ENCODE data around the gene KLHL14. TPM values are rescaled to one million over a fixed set of nuclear protein-coding genes. Genes with fewer than 3 reads are reported as not detected.
"Not testable (repeated sequence)": the region's sequence is repeated elsewhere in the genome, so short reads cannot be mapped to it uniquely, and the experiment has no call there.

Gene KLHL14
- total and polyA plus RNA-seq, 5 donors from 2014 or later: 0.20 TPM; not detected in 4

DNA sequence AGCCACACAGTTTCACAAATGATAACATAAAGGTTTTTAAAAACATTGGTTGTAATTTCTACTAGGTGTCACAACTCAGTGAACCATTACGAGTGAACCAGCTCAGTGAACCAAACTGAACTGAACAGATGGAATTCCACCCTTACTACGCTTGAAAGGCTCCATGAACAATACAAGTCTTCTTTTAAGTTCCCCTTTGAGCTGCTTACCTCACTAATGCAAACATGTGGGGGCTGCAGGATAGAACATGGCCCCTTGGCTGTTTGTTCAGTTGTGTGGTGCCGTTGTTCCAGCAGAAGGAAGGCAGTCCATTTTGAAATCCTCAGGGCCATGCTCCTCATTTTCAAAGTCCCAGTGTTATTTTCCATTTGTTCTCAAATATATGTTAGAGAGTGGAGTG is 30.7 kb upstream of the KLHL14 start:
- Mint-ChIP-seq H3K27ac (no peak overlapping the region), H3K27me3 (no peaks in the 10 kb centered on the region), H3K36me3 (no peaks in the 10 kb centered on the region), H3K4me1 (no peaks in the 10 kb centered on the region), H3K4me3 (no peak overlapping the region), H3K9me3 (peaks cover 0 to 18% (median 6%) of the 10 kb centered on the region in 7 donors)
- Histone ChIP-seq H3K4me1 (ENCODE audit: control insufficient read depth, insufficient read depth, low read length, poor library complexity, severe bottlenecking) (no peaks in the 10 kb centered on the region), H3K36me3 (ENCODE audit: control insufficient read depth, insufficient read depth, low read length) (no peaks in the 10 kb centered on the region), H3K9me3 (ENCODE audit: control insufficient read depth in 2 of 2, low read length in 2 of 2) (no peaks in the 10 kb centered on the region), H3K27me3 (ENCODE audit: control insufficient read depth, insufficient read depth, low read length) (no peaks in the 10 kb centered on the region), H3K4me3 (ENCODE audit: low read depth, low read length) (no peak overlapping the region), H3K27ac (ENCODE audit: insufficient read depth, low read length, poor library complexity, severe bottlenecking) (no peak overlapping the region)
- ATAC-seq (ENCODE audit: low read depth in 2 of 2) (no peak), DNase-seq (no peak)

DNA sequence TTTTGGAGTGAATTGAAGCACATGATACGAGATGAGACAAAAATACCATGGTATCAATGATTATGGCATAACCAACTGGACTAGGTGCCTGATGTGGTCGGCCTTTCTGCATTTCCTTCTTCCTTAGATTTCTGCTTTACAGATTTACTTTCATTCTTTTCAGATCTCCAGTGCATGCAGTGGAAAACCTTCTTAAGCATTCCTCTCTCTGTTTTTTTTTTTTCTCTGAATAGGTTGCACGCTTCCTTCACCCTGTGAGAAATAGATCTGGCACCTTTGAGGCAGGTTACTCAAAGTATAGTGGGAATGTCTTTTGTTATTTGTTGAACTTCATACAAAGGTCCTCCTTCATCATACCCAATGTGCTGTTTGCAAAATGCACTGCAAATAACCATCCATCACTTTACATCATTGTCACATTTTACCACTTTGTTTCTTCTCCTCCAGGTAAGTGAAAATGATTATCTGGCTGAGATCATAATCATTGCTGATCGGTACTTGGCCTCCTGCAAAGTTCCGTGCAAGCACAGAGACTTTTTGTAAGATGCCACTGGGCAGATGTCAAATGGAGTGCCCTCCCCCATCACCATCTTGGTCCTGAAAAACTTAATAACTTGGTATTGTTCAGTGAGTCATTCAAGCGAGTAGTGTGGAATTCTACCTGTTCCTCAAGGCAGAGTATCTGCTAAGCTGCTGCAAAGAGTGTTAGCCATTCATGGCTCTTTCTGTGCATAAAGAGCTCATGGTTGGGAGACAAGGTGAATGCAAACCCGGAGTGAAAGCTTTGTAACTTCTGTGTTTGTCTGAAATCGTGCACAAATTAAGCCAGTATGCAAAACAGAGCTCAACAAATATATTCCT is 30.0 kb upstream of the KLHL14 start:
- DNase-seq: no peak
- Histone ChIP-seq H3K36me3 (ENCODE audit: control insufficient read depth, insufficient read depth, low read length) (no peaks in the 10 kb centered on the region), H3K4me3 (ENCODE audit: low read depth, low read length) (no peak overlapping the region), H3K27me3 (ENCODE audit: control insufficient read depth, insufficient read depth, low read length) (no peaks in the 10 kb centered on the region), H3K27ac (ENCODE audit: insufficient read depth, low read length, poor library complexity, severe bottlenecking) (no peak overlapping the region), H3K9me3 (ENCODE audit: control insufficient read depth in 2 of 2, low read length in 2 of 2) (no peaks in the 10 kb centered on the region), H3K4me1 (ENCODE audit: control insufficient read depth, insufficient read depth, low read length, poor library complexity, severe bottlenecking) (no peaks in the 10 kb centered on the region)
- no peak overlapping the region for H3K27ac Mint-ChIP-seq
- ATAC-seq (ENCODE audit: low read depth in 2 of 2): no peak
- no peaks in the 10 kb centered on the region for H3K36me3 Mint-ChIP-seq
- no peaks in the 10 kb centered on the region for H3K27me3 Mint-ChIP-seq
- H3K9me3 Mint-ChIP-seq: peaks cover 0 to 18% (median 7%) of the 10 kb centered on the region in 7 donors
- no peaks in the 10 kb centered on the region for H3K4me1 Mint-ChIP-seq
- H3K4me3 Mint-ChIP-seq: no peak overlapping the region

DNA sequence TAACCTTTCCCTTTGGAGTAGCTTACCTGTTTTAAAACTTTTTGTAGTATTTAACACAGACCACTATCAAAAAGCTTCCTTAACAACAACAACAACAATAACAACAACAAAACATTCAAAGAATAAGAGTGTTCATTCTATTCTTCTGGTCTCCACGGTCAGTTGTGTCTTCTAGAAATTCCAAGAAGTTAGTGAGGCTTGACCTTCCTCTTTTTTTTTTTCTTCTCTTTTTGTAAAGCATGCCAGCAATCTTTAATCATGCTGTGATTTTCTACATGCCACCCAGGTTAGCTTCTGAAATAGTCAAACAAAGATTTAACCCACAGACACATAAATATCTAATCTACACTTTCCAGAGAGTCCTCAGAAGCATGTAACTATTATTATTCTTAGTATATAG is 28.4 kb upstream of the KLHL14 start:
- Mint-ChIP-seq H3K9me3 (peaks cover 0 to 18% (median 7%) of the 10 kb centered on the region in 7 donors), H3K4me3 (no peak overlapping the region), H3K27me3 (no peaks in the 10 kb centered on the region), H3K36me3 (no peaks in the 10 kb centered on the region), H3K4me1 (no peaks in the 10 kb centered on the region), H3K27ac (no peak overlapping the region)
- DNase-seq (no peak), ATAC-seq (ENCODE audit: low read depth in 2 of 2) (no peak)
- Histone ChIP-seq H3K27me3 (ENCODE audit: control insufficient read depth, insufficient read depth, low read length) (no peaks in the 10 kb centered on the region), H3K9me3 (ENCODE audit: control insufficient read depth in 2 of 2, low read length in 2 of 2) (no peaks in the 10 kb centered on the region), H3K36me3 (ENCODE audit: control insufficient read depth, insufficient read depth, low read length) (no peaks in the 10 kb centered on the region), H3K4me3 (ENCODE audit: low read depth, low read length) (no peak overlapping the region), H3K27ac (ENCODE audit: insufficient read depth, low read length, poor library complexity, severe bottlenecking) (no peak overlapping the region), H3K4me1 (ENCODE audit: control insufficient read depth, insufficient read depth, low read length, poor library complexity, severe bottlenecking) (no peaks in the 10 kb centered on the region)

DNA sequence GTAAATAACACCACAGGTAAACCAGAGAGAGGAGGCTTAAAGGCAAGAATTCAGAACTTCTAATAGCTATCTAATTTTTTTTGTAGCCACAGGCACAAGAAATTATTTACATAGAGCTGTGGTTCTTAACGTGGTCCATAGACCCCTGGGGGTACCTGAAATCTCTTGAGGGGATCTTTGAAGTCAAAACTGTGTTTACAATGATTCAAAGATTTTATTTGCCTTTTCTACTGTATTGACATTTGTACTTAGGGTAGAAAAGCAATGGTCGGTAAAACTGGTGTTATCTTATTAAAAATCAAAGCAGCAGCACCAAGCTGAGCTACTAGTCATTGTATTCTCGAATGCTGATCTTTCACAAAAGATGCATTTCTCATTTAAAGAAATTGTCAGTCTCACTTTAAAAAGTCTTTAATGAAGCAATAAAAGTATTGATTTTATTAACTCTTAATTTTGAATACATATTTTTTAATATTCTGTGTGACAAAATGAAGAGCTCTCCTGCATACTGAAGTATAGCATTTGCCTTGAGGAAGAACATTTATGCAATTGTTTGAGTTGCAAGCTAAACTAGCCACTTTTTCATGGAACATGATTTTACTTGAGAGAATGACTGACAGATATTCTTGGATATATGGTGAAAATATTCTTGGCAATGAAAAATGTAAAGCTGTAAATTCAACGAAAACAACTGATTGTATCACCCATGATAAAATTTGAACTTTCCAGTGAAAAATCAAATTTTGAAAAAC is 25.6 kb upstream of the KLHL14 start:
- Histone ChIP-seq H3K36me3 (ENCODE audit: control insufficient read depth, insufficient read depth, low read length) (no peaks in the 10 kb centered on the region), H3K9me3 (ENCODE audit: control insufficient read depth in 2 of 2, low read length in 2 of 2) (no peaks in the 10 kb centered on the region), H3K27me3 (ENCODE audit: control insufficient read depth, insufficient read depth, low read length) (no peaks in the 10 kb centered on the region), H3K4me3 (ENCODE audit: low read depth, low read length) (no peak overlapping the region), H3K27ac (ENCODE audit: insufficient read depth, low read length, poor library complexity, severe bottlenecking) (no peak overlapping the region), H3K4me1 (ENCODE audit: control insufficient read depth, insufficient read depth, low read length, poor library complexity, severe bottlenecking) (no peaks in the 10 kb centered on the region)
- H3K36me3 Mint-ChIP-seq: no peaks in the 10 kb centered on the region
- H3K4me1 Mint-ChIP-seq: no peaks in the 10 kb centered on the region
- ATAC-seq (ENCODE audit: low read depth in 2 of 2) (no peak), DNase-seq (no peak)
- no peak overlapping the region for H3K4me3 Mint-ChIP-seq
- H3K27me3 Mint-ChIP-seq: no peaks in the 10 kb centered on the region
- peaks cover 1 to 11% (median 4%) of the 10 kb centered on the region in 7 donors for H3K9me3 Mint-ChIP-seq
- no peak overlapping the region for H3K27ac Mint-ChIP-seq

DNA sequence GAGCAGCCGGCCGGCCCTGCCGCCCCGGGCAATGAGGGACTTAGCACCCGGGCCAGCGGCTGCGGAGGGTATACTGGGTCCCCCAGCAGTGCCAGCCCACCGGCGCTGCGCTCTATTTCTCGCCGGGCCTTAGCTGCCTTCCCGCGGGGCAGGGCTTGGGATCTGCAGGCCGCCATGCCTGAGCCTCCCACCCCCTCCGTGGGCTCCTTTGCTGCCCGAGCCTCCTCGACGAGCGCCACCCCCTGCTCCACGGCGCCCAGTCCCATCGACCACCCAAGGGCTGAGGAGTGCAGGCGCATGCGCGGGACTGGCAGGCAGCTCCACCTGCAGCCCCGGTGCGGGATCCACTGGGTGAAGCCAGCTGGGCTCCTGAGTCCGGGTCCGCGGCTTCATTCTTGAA is 21.8 kb upstream of the KLHL14 start:
- not testable (repeated sequence) for H3K4me3 ChIP-seq (ENCODE audit: low read depth, low read length); H3K4me1 Mint-ChIP-seq; H3K9me3 Mint-ChIP-seq; H3K27me3 ChIP-seq (ENCODE audit: control insufficient read depth, insufficient read depth, low read length); H3K36me3 Mint-ChIP-seq; H3K27me3 Mint-ChIP-seq; H3K27ac Mint-ChIP-seq; H3K9me3 ChIP-seq (ENCODE audit: control insufficient read depth in 2 of 2, low read length in 2 of 2); ATAC-seq (ENCODE audit: low read depth in 2 of 2); H3K4me3 Mint-ChIP-seq; H3K27ac ChIP-seq (ENCODE audit: insufficient read depth, low read length, poor library complexity, severe bottlenecking); DNase-seq; H3K4me1 ChIP-seq (ENCODE audit: control insufficient read depth, insufficient read depth, low read length, poor library complexity, severe bottlenecking); H3K36me3 ChIP-seq (ENCODE audit: control insufficient read depth, insufficient read depth, low read length)

DNA sequence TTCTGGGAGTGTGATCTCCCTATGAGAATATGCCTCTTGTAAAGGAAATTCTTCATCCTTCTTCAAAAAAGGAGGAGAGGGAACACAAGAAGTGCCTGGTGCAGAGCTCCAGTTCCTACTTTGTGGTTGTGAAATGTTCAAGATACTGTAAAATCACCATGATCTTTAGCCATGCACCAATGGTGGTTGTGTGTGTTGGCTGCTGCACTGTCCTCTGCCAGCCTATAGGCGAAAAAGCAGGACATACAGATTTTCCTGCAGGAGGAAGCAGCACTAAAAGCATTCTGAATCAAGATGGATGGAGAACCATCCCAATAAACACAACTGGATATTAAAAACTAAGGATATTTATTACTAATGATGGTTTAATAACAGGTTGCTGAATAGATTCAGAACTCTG is 6.2 kb upstream of the KLHL14 start:
- no peak for DNase-seq
- Histone ChIP-seq H3K4me3 (ENCODE audit: low read depth, low read length) (no peak overlapping the region), H3K4me1 (ENCODE audit: control insufficient read depth, insufficient read depth, low read length, poor library complexity, severe bottlenecking) (no peaks in the 10 kb centered on the region), H3K27ac (ENCODE audit: insufficient read depth, low read length, poor library complexity, severe bottlenecking) (no peak overlapping the region), H3K27me3 (ENCODE audit: control insufficient read depth, insufficient read depth, low read length) (peaks cover 5% of the 10 kb centered on the region), H3K9me3 (ENCODE audit: control insufficient read depth in 2 of 2, low read length in 2 of 2) (no peaks in the 10 kb centered on the region), H3K36me3 (ENCODE audit: control insufficient read depth, insufficient read depth, low read length) (no peaks in the 10 kb centered on the region)
- Mint-ChIP-seq H3K9me3 (peaks cover 0 to 3% (median 0%) of the 10 kb centered on the region in 7 donors), H3K4me3 (no peak overlapping the region), H3K27ac (no peak overlapping the region), H3K36me3 (no peaks in the 10 kb centered on the region), H3K4me1 (no peaks in the 10 kb centered on the region), H3K27me3 (peaks cover 7% of the 10 kb centered on the region)
- ATAC-seq (ENCODE audit: low read depth in 2 of 2): no peak

DNA sequence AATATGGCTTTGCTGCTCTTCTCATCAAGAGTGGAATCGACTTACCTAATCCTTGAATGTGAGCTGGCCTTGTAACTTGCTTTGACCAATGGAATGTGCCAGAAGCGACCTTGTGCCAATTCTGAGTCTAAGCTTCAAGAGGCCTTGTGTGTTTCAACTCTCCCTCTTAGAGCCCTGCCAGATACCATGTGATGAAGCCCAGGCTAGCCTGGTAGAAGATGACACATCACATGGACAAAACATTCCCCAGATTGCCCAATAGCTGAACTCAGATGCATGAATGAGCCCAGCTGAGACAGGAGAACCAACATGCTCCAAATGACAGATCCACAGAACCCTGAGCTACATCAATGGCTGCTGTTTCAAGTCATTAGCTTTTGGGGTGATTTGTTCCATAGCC is 4.2 kb upstream of the KLHL14 start:
- Histone ChIP-seq H3K36me3 (ENCODE audit: control insufficient read depth, insufficient read depth, low read length) (no peaks in the 10 kb centered on the region), H3K9me3 (ENCODE audit: control insufficient read depth in 2 of 2, low read length in 2 of 2) (no peaks in the 10 kb centered on the region), H3K4me3 (ENCODE audit: low read depth, low read length) (no peak overlapping the region), H3K27ac (ENCODE audit: insufficient read depth, low read length, poor library complexity, severe bottlenecking) (no peak overlapping the region), H3K27me3 (ENCODE audit: control insufficient read depth, insufficient read depth, low read length) (peaks cover 9% of the 10 kb centered on the region), H3K4me1 (ENCODE audit: control insufficient read depth, insufficient read depth, low read length, poor library complexity, severe bottlenecking) (no peaks in the 10 kb centered on the region)
- Mint-ChIP-seq H3K27ac (no peak overlapping the region), H3K4me3 (no peak overlapping the region), H3K4me1 (peaks cover 0 to 7% (median 2%) of the 10 kb centered on the region in 4 donors), H3K9me3 (peaks cover 0 to 6% (median 0%) of the 10 kb centered on the region in 7 donors), H3K36me3 (no peaks in the 10 kb centered on the region), H3K27me3 (peaks cover 25% of the 10 kb centered on the region)
- ATAC-seq (ENCODE audit: low read depth in 2 of 2) (no peak), DNase-seq (no peak)

Data from CD4-positive, CD25-positive, alpha-beta regulatory T cell (primary cell).